ENCODE data around the gene WASF3. TPM values are rescaled to one million over a fixed set of nuclear protein-coding genes. Genes with fewer than 3 reads are reported as not detected.

Gene WASF3
- polyA plus RNA-seq, 10 donors: 10.6 to 17.1 (median 12.3) TPM

GRCh38 chr13:26587251-26587650, 29.8 kb downstream of the WASF3 start:
- DNase-seq: no peak

- DNase-seq: no peak
These were observed 31.7 kb downstream of the WASF3 start for GRCh38 chr13:26589226-26589625.

- DNase-seq: peak; percentile 17 to 30 (median 18)
These were observed 32.3 kb downstream of the WASF3 start for GRCh38 chr13:26589754-26590153.

GRCh38 chr13:26590379-26590778, 32.9 kb downstream of the WASF3 start:
- DNase-seq: no peak

GRCh38 chr13:26590951-26591350, 33.5 kb downstream of the WASF3 start:
- DNase-seq: no peak

GRCh38 chr13:26591672-26592071, 34.2 kb downstream of the WASF3 start:
- DNase-seq: no peak

- no peak for DNase-seq
These were observed 36.2 kb downstream of the WASF3 start for GRCh38 chr13:26593661-26594060.

GRCh38 chr13:26594363-26594762, 36.9 kb downstream of the WASF3 start:
- DNase-seq: no peak

GRCh38 chr13:26596458-26596857, 39.0 kb downstream of the WASF3 start:
- no peak for DNase-seq

GRCh38 chr13:26599403-26599802, 41.9 kb downstream of the WASF3 start:
- DNase-seq: no peak

GRCh38 chr13:26599860-26600259, 42.4 kb downstream of the WASF3 start:
- DNase-seq: no peak

GRCh38 chr13:26600343-26600742, 42.9 kb downstream of the WASF3 start:
- peak in 1 of 3 donors; percentile 7 for DNase-seq

GRCh38 chr13:26601669-26602068, 44.2 kb downstream of the WASF3 start:
- DNase-seq: peak in 1 of 3 donors; percentile 43

- no peak for DNase-seq
These were observed 45.3 kb downstream of the WASF3 start for GRCh38 chr13:26602783-26603182.

GRCh38 chr13:26604784-26605545, 47.5 kb downstream of the WASF3 start:
- no peak for DNase-seq

GRCh38 chr13:26605845-26606244, 48.4 kb downstream of the WASF3 start:
- DNase-seq: no peak

- no peak for DNase-seq
These were observed 49.1 kb downstream of the WASF3 start for GRCh38 chr13:26606631-26607030.

- DNase-seq: no peak
These were observed 57.2 kb downstream of the WASF3 start for GRCh38 chr13:26614721-26615120.

GRCh38 chr13:26616126-26616525, 58.6 kb downstream of the WASF3 start:
- DNase-seq: peak in 1 of 3 donors; percentile 16

GRCh38 chr13:26618726-26619125, 61.2 kb downstream of the WASF3 start:
- DNase-seq: no peak

- DNase-seq: peak in 1 of 3 donors; percentile 68
These were observed 61.9 kb downstream of the WASF3 start for GRCh38 chr13:26619358-26619757.

GRCh38 chr13:26621731-26622401, 64.4 kb downstream of the WASF3 start:
- no peak for DNase-seq

- DNase-seq: no peak
These were observed 65.6 kb downstream of the WASF3 start for GRCh38 chr13:26623125-26623524.
